ENCODE results near the gene RRBP1. TPM values are rescaled to one million over a fixed set of nuclear protein-coding genes. Genes with fewer than 3 reads are reported as not detected.
A peak's percentile ranks its signal among the peaks of the same experiment; 100 is the strongest.

Gene RRBP1
- total and polyA plus RNA-seq, 2 donors (not counting 3 experiments of a cell fraction or from before 2014, with no cell fraction given), result 50.3 to 236 TPM

DNA sequence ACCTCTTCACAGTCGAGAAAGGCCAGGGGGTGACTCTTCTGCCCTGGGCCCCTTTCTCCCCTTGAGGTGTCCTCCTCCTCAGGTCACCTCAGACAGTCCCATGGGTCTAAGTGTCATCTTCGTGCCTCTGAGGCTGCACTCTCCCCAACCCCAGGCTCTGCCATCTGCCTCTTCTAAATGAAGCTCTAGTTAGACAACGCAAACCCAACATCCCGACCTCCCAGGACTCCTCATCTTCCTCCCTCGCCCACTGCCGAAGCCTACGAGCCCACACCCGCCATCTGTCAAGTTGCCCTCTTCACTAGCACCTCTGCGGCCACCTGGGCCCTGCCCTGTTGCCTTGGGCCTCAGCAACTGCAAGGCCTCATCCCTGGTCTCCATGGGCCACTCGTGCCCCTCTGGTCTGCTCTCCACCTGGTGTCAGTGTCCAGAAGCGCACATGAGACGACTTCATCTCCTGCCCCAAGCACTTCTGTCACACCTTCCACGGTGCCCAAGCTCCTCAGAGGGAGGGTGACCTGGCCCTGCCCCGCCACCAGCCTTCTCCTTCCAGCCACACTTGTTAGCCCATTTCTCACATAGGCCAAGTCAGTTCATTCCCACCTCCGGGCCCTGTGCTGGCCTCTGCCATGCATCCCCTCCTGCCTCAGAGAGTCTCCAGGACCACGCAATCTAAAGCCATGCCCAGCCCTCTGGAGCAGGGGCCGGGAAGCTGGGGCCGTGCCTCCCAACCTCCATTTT is 53.8 kb downstream of the RRBP1 start:
- no peaks in the 10 kb centered on the region for H3K79me2 ChIP-seq (ENCODE audit: control insufficient read depth, insufficient read depth, low read length)
- BruUV-seq (replicated peaks), result no TSS peak
- no peaks in the 10 kb centered on the region for H3K9me1 ChIP-seq (replicated peaks; ENCODE audit: control insufficient read depth, extremely low read depth, insufficient read depth, low read length)
- no peaks in the 10 kb centered on the region for H3K9me3 ChIP-seq (replicated peaks; ENCODE audit: control insufficient read depth, insufficient read depth, low read length)
- DNase-seq (ENCODE audit: low read depth, low spot score) (no peak), FAIRE-seq (no peak)
- H3K27me3 ChIP-seq (ENCODE audit: control insufficient read depth in 2 of 2, insufficient read depth in 2 of 2, low read length in 2 of 2), result no peaks in the 10 kb centered on the region
- TF ChIP-seq, protein P1, sequence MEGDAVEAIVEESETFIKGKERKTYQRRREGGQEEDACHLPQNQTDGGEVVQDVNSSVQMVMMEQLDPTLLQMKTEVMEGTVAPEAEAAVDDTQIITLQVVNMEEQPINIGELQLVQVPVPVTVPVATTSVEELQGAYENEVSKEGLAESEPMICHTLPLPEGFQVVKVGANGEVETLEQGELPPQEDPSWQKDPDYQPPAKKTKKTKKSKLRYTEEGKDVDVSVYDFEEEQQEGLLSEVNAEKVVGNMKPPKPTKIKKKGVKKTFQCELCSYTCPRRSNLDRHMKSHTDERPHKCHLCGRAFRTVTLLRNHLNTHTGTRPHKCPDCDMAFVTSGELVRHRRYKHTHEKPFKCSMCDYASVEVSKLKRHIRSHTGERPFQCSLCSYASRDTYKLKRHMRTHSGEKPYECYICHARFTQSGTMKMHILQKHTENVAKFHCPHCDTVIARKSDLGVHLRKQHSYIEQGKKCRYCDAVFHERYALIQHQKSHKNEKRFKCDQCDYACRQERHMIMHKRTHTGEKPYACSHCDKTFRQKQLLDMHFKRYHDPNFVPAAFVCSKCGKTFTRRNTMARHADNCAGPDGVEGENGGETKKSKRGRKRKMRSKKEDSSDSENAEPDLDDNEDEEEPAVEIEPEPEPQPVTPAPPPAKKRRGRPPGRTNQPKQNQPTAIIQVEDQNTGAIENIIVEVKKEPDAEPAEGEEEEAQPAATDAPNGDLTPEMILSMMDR (IDR thresholded peaks at IDR 0.05; ENCODE audit: extremely low read depth in 1 of 2, insufficient read depth in 1 of 2, low read depth in 1 of 2, low read length in 2 of 2), result peak in 1 of 2 donors; percentile 7
- no peak for TF ChIP-seq POLR2AphosphoS5 (IDR thresholded peaks at IDR 0.05; ENCODE audit: insufficient read depth, low read depth, low read length)
- ChIA-PET POLR2A (no interaction called here), CTCF (interaction anchor here (0.9 to 1.3 kb wide), 3 partner anchors 91 to 309 kb away, joined by 3 to 4 read pairs (median 3); no protein-coding TSS in a partner anchor)
- intact Hi-C loops (cut with micrococcal nuclease) (no loop called here), dilution Hi-C loops (cut with MboI; ENCODE audit: extremely low pct_ligation_motif_present, low sequenced_read_pairs) (no loop called here)
- H3K4me1 ChIP-seq (ENCODE audit: control insufficient read depth, extremely low read depth, insufficient read depth, low read length), result no peaks in the 10 kb centered on the region
- no peak overlapping the region for H3K9ac ChIP-seq (replicated peaks; ENCODE audit: extremely low read depth, insufficient read depth, low read length)
- H3K27ac ChIP-seq (ENCODE audit: insufficient read depth, low read depth, low read length), result no peak overlapping the region
- H3K4me3 ChIP-seq (replicated peaks in 1 of 3; ENCODE audit: insufficient read depth in 1 of 3, low read depth in 1 of 3, low read length in 3 of 3), result no peak overlapping the region
- no peaks in the 10 kb centered on the region for H4K20me1 ChIP-seq (replicated peaks; ENCODE audit: control insufficient read depth, extremely low read depth, insufficient read depth, low read length)
- H3K36me3 ChIP-seq (ENCODE audit: control insufficient read depth in 2 of 2, extremely low read depth in 1 of 2, insufficient read depth in 2 of 2, low read length in 2 of 2), result peaks cover 11 to 92% of the 10 kb centered on the region in 2 experiments
- no peak overlapping the region for H2AFZ ChIP-seq (ENCODE audit: low read depth, low read length)
- no peak overlapping the region for H3K4me2 ChIP-seq (ENCODE audit: insufficient read depth, low read length)
